Measurements from ENCODE around the gene CENPT. TPM values are rescaled to one million over a fixed set of nuclear protein-coding genes. Genes with fewer than 3 reads are reported as not detected.
A peak's percentile ranks its signal among the peaks of the same experiment; 100 is the strongest.

Gene CENPT
- total RNA-seq, 2 donors from 2014 or later = 25.6 to 38.9 TPM

DNA sequence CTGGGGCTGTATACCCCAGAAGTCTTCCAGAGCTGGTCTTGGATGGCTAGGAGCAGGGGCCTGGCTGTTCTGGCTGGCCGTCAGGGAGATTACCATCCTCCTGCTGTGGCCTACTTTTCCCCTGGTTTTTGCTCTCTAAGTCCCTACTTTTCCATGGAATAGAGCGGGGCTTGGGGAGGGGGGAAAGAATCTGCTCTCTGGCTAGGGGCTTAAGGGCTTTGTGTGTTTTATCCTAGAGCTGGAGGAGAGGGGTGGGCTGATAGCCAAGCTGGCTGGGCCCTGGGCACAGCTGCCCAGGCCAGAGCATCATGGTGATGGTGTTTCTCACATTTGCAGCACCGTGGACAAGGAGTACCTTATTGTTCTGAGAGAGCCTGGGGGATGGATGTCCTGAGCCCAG is 40.8 kb upstream of the CENPT start:
- TF ChIP-seq, protein P1, sequence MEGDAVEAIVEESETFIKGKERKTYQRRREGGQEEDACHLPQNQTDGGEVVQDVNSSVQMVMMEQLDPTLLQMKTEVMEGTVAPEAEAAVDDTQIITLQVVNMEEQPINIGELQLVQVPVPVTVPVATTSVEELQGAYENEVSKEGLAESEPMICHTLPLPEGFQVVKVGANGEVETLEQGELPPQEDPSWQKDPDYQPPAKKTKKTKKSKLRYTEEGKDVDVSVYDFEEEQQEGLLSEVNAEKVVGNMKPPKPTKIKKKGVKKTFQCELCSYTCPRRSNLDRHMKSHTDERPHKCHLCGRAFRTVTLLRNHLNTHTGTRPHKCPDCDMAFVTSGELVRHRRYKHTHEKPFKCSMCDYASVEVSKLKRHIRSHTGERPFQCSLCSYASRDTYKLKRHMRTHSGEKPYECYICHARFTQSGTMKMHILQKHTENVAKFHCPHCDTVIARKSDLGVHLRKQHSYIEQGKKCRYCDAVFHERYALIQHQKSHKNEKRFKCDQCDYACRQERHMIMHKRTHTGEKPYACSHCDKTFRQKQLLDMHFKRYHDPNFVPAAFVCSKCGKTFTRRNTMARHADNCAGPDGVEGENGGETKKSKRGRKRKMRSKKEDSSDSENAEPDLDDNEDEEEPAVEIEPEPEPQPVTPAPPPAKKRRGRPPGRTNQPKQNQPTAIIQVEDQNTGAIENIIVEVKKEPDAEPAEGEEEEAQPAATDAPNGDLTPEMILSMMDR (IDR thresholded peaks at IDR 0.05) = no peak
- H3K4me1 ChIP-seq = peaks cover 4% of the 10 kb centered on the region
- H3K36me3 ChIP-seq = peaks cover 6% of the 10 kb centered on the region
- no peak overlapping the region for H3K27ac ChIP-seq
- no peaks in the 10 kb centered on the region for H3K27me3 ChIP-seq
- no peaks in the 10 kb centered on the region for H3K9me3 ChIP-seq
- H3K4me3 ChIP-seq = no peak overlapping the region
- H3K9ac ChIP-seq (ENCODE audit: low read depth in 2 of 2, low read length in 2 of 2) = no peak overlapping the region
- intact Hi-C loops (cut with DNase I) = no loop called here
- no peak for DNase-seq

DNA sequence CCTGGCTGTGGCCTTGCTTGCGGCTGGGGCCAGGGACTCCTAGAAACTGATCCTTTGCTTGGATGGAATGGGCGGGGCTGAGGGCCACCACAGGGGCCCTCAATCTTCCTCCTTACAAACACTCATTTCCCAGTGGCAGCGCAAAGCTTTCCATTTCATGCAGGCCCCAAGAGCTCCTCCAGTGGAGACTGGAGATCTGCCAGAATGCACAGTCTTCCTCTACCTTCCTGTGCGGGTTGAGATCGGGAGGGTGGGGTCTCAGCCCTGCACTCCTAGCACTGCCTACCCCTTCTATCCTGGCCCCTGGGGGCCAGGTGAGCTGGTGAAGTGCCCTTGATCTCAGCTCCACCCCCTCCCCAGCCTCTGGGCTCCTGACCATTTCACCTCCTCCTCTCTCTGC is 38.9 kb upstream of the CENPT start:
- Histone ChIP-seq H3K9ac (ENCODE audit: low read depth in 2 of 2, low read length in 2 of 2) (no peak overlapping the region), H3K4me3 (no peak overlapping the region), H3K27ac (no peak overlapping the region), H3K27me3 (no peaks in the 10 kb centered on the region), H3K4me1 (no peaks in the 10 kb centered on the region), H3K36me3 (peaks cover 12% of the 10 kb centered on the region), H3K9me3 (no peaks in the 10 kb centered on the region)
- no peak for DNase-seq
- intact Hi-C loops (cut with DNase I) = no loop called here
- TF ChIP-seq, protein P1 (IDR thresholded peaks at IDR 0.05) = no peak

DNA sequence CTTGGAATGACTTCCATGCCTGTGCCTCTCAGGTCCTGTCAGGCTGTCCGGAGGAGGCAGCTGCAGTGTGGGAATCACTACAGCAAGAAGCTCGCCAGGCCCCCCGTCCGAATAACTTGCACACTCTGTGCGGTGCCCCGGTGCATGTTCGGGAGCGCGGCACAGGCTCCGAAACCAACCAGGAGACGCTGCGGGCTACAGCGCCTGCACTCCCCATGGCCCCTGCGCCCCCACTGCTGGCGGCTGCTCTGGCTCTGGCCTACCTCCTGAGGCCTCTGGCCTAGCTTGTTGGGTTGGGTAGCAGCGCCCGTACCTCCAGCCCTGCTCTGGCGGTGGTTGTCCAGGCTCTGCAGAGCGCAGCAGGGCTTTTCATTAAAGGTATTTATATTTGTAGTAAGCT is 38.5 kb upstream of the CENPT start:
- H3K9ac ChIP-seq (ENCODE audit: low read depth in 2 of 2, low read length in 2 of 2) = no peak overlapping the region
- H3K36me3 ChIP-seq = peaks cover 14% of the 10 kb centered on the region
- no peaks in the 10 kb centered on the region for H3K9me3 ChIP-seq
- H3K27me3 ChIP-seq = no peaks in the 10 kb centered on the region
- no peak for DNase-seq
- TF ChIP-seq, protein P1 (IDR thresholded peaks at IDR 0.05) = no peak
- intact Hi-C loops (cut with DNase I) = no loop called here
- no peak overlapping the region for H3K27ac ChIP-seq
- no peak overlapping the region for H3K4me3 ChIP-seq
- no peaks in the 10 kb centered on the region for H3K4me1 ChIP-seq

DNA sequence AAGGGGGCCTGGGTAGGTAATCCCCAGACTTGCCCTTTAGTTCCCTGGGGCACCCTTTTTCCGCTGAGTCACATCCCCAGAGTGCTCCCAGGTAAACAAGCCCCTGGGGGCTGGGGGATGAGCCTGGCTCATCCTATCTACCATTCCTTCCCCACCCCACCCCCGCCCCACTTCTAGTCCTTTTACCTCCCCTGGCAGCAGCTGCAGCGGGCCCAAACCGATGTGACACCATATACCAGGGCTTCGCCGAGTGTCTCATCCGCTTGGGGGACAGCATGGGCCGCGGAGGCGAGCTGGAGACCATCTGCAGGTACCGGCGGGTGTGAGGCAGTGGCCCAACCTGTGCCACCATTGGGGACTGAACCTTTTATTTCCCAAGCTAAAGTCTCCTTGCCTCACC is 38.1 kb upstream of the CENPT start:
- no peaks in the 10 kb centered on the region for H3K4me1 ChIP-seq
- H3K27me3 ChIP-seq = no peaks in the 10 kb centered on the region
- H3K27ac ChIP-seq = no peak overlapping the region
- no peak overlapping the region for H3K4me3 ChIP-seq
- TF ChIP-seq, protein P1 (IDR thresholded peaks at IDR 0.05) = no peak
- intact Hi-C loops (cut with DNase I) = no loop called here
- H3K9me3 ChIP-seq = no peaks in the 10 kb centered on the region
- H3K36me3 ChIP-seq = peaks cover 16% of the 10 kb centered on the region
- H3K9ac ChIP-seq (ENCODE audit: low read depth in 2 of 2, low read length in 2 of 2) = no peak overlapping the region
- no peak for DNase-seq

DNA sequence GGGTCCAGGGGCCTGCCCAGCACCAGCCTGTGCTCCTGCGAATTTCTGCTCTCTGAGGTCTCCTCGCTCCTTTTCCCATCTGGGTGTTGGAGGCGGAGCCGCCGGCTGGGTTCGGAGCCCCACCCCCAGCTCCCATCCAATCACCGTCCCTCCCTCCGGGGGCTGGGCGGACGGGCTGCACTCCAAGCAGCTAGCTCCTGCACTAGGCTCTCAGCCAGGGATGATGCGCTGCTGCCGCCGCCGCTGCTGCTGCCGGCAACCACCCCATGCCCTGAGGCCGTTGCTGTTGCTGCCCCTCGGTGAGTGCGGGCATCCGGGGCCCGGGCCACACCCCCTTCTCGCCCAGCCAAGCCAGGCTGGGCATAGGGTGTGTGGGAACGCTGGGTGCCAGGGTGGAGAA is 37.2 kb upstream of the CENPT start, which contains the start of gene NRN1L:
Gene NRN1L (plus strand): TSS at position 202 of the 400 bp plus-strand sequence. CDS start 19 bp downstream, at position 221.
- Histone ChIP-seq H3K9ac (ENCODE audit: low read depth in 2 of 2, low read length in 2 of 2) (no peak within 1 kb of the TSS), H3K27me3 (no peaks in the 10 kb centered on the region), H3K36me3 (peaks cover 18% of the 10 kb centered on the region), H3K27ac (no peak within 1 kb of the TSS), H3K9me3 (no peaks in the 10 kb centered on the region), H3K4me3 (no peak within 1 kb of the TSS), H3K4me1 (no peaks in the 10 kb centered on the region)
- TF ChIP-seq, protein P1 (IDR thresholded peaks at IDR 0.05) = no peak
- intact Hi-C loops (cut with DNase I) = no loop called here
- peak; percentile 77 for DNase-seq
